Left lung (tissue), 14 donors: Measurements from ENCODE around the gene ANKRD13A. TPM values are rescaled to one million over a fixed set of nuclear protein-coding genes. Genes with fewer than 3 reads are reported as not detected.
A peak's percentile ranks its signal among the peaks of the same experiment; 100 is the strongest.

ENCODE experiments used
- ATAC-seq: fragments of 200-7000 bp; cut with Tn5 transposase; one replicate; pipeline ENCODE4 v1.9.1; 2020; ENCODE audit warnings: moderate library complexity
- DNase-seq, 4 donors: peaks; one replicate each; pipeline ENCODE4 v3.0.0-alpha.2; 2013 to 2020
- H3K27ac ChIP-seq, 2 donors: fragments of 200-600 bp; sonication (generic) in 1 of 2; one replicate each; pipeline versions ENCODE4 v1.5.0 to v1.8.0; 2020 to 2021
- H3K27me3 ChIP-seq, 2 donors: fragments of 200-600 bp; sonication (generic) in 1 of 2; one replicate each; pipeline versions ENCODE4 v1.5.0 to v1.8.0; 2020 to 2021
- H3K36me3 ChIP-seq, 2 donors: fragments of 200-600 bp; sonication (generic) in 1 of 2; one replicate each; pipeline versions ENCODE4 v1.5.0 to v1.8.0; 2020 to 2021
- H3K4me1 ChIP-seq, 2 donors: fragments of 200-600 bp; one replicate each; pipeline ENCODE4 v1.8.0; 2021
- H3K4me3 ChIP-seq, 2 donors: fragments of 200-600 bp; sonication (generic) in 1 of 2; one replicate each; pipeline versions ENCODE4 v1.5.0 to v1.8.0; 2020 to 2021; ENCODE audit warnings: mild to moderate bottlenecking in 1 of 2
- H3K9me3 ChIP-seq, 2 donors: fragments of 200-600 bp; sonication (generic) in 1 of 2; one replicate each; pipeline versions ENCODE4 v1.5.0 to v1.8.0; 2020 to 2021
- CTCF ChIP-seq, 2 donors: fragments of 200-600 bp; sonication (generic) in 1 of 2; IDR thresholded peaks; one replicate each; pipeline versions ENCODE4 v1.5.0 to v1.8.0; 2021; ENCODE audit warnings: antibody characterized with exemption in 2 of 2
- intact Hi-C, 2 donors: fragments of 100-400 bp; cut with DNase I; formaldehyde crosslinking; loops; one replicate each; pipeline versions ENCODE4 v1.11.2 to v1.14.2; 2022
- long read RNA-seq, 12 donors: library from polyadenylated mRNA in 2 of 12; unstranded in 2 of 12; transcript quantifications; one replicate each; pipeline ENCODE4 v2.0.0 and lab custom pipeline, GENCODE V29; 2019 to 2026
- polyA plus RNA-seq, 6 donors: library from polyadenylated mRNA; unstranded; fragments of 120-200 nt; gene quantifications; one replicate each; pipeline ENCODE4 v1.2.1, GENCODE V29; 2013; ENCODE audit not compliant: insufficient read length in 6 of 6
- total RNA-seq, 2 donors: library from RNA; stranded (reverse); fragmentation: NEBNext Ultra II Directional; extraction: Animal tissue kit (Norgen Biotek cat#: 25700); gene quantifications; one replicate each; pipeline ENCODE4 v1.2.1, GENCODE V29; 2021
- donor health status: DM: no; HTN: yes; CAD: no.
- donor health status: DM: no; HTN: no; CAD: no.

ANKRD13A gene
- 10 to 100 TPM; 57.0 to 69.9 TPM for total RNA-seq
- polyA plus RNA-seq: 10 to 100 TPM; 38.3 to 47.6 (median 42.2) TPM
- long read RNA-seq, donor 1, full-length matches to known transcripts: 4 of 25 reads
- long read RNA-seq, donor 1, partial matches to known transcripts: 21 of 25 reads
- long read RNA-seq, donor 1, other reads (novel, unspliced or antisense): 0 of 25 reads
- long read RNA-seq, donor 2, full-length matches to known transcripts: 5 of 5 reads
- long read RNA-seq, donor 2, partial matches to known transcripts: 0 of 5 reads
- long read RNA-seq, donor 2, other reads (novel, unspliced or antisense): 0 of 5 reads
- long read RNA-seq, donor 3, full-length matches to known transcripts: 2 of 40 reads
- long read RNA-seq, donor 3, partial matches to known transcripts: 28 of 40 reads
- long read RNA-seq, donor 3, other reads (novel, unspliced or antisense): 10 of 40 reads
- long read RNA-seq, donor 4, partial matches to known transcripts: 1 of 5 reads
- long read RNA-seq, donor 4, other reads (novel, unspliced or antisense): 4 of 5 reads
- long read RNA-seq, donor 5, full-length matches to known transcripts: 2 of 2 reads
- long read RNA-seq, donor 5, partial matches to known transcripts: 0 of 2 reads
- long read RNA-seq, donor 5, other reads (novel, unspliced or antisense): 0 of 2 reads
- long read RNA-seq, donor 6, full-length matches to known transcripts: 9 of 35 reads
- long read RNA-seq, donor 6, partial matches to known transcripts: 0 of 35 reads
- long read RNA-seq, donor 6, other reads (novel, unspliced or antisense): 26 of 35 reads
- long read RNA-seq, donor 7, full-length matches to known transcripts: 1 of 47 reads
- long read RNA-seq, donor 7, partial matches to known transcripts: 34 of 47 reads
- long read RNA-seq, donor 7, other reads (novel, unspliced or antisense): 12 of 47 reads
- long read RNA-seq, donor 8, partial matches to known transcripts: 18 of 18 reads
- long read RNA-seq, donor 8, other reads (novel, unspliced or antisense): 0 of 18 reads
- long read RNA-seq, donor 9: 0 reads
- long read RNA-seq, donor 10, partial matches to known transcripts: 4 of 6 reads
- long read RNA-seq, donor 10, other reads (novel, unspliced or antisense): 2 of 6 reads
- long read RNA-seq, donor 11, full-length matches to known transcripts: 4 of 91 reads
- long read RNA-seq, donor 11, partial matches to known transcripts: 87 of 91 reads
- long read RNA-seq, donor 11, other reads (novel, unspliced or antisense): 0 of 91 reads
- long read RNA-seq, donor 12, partial matches to known transcripts: 6 of 7 reads
- long read RNA-seq, donor 12, other reads (novel, unspliced or antisense): 0 of 7 reads

GRCh38 chr12:109998904-109999648, at the start of gene ANKRD13A:
TSS of gene ANKRD13A (plus strand) at chr12:109999430. CDS start at chr12:109999689, 259 bp downstream.
- Histone ChIP-seq H3K4me1 (peaks cover 17 to 72% of the 10 kb centered on the region in 2 donors), H3K27me3 (no peaks in the 10 kb centered on the region), H3K4me3 (peak within 1 kb of the TSS; percentile 80 to 96), H3K9me3 (no peaks in the 10 kb centered on the region), H3K36me3 (peaks cover 0 to 11% of the 10 kb centered on the region in 2 donors), H3K27ac (peak within 1 kb of the TSS; percentile 73 to 90)
- DNase-seq (peak; percentile 91 to 95 (median 94)), ATAC-seq (peak; percentile 86)
- intact Hi-C loops: no loop called here
- TF ChIP-seq CTCF (IDR thresholded peaks at IDR 0.05): no peak

GRCh38 chr12:109950625-109951024, 48.6 kb upstream of the ANKRD13A start:
- intact Hi-C loops: no loop called here
- peaks cover 2 to 90% of the 10 kb centered on the region in 2 donors for H3K36me3 ChIP-seq
- no peaks in the 10 kb centered on the region for H3K27me3 ChIP-seq
- peak overlapping the region in 1 of 2 donors; percentile 6 for H3K27ac ChIP-seq
- no peak overlapping the region for H3K4me3 ChIP-seq
- no peaks in the 10 kb centered on the region for H3K9me3 ChIP-seq
- peaks cover 4 to 29% of the 10 kb centered on the region in 2 donors for H3K4me1 ChIP-seq
- no peak for ATAC-seq
- no peak for DNase-seq
- no peak for TF ChIP-seq CTCF (IDR thresholded peaks at IDR 0.05)

GRCh38 chr12:109951136-109951535, 48.1 kb upstream of the ANKRD13A start:
- no peak for TF ChIP-seq CTCF (IDR thresholded peaks at IDR 0.05)
- no peak for DNase-seq
- peak overlapping the region; percentile 6 to 34 for H3K27ac ChIP-seq

GRCh38 chr12:109951751-109952150, 47.5 kb upstream of the ANKRD13A start:
- Histone ChIP-seq H3K36me3 (peaks cover 2 to 97% of the 10 kb centered on the region in 2 donors), H3K4me1 (peaks cover 4 to 19% of the 10 kb centered on the region in 2 donors), H3K27ac (peak overlapping the region in 1 of 2 donors; percentile 34), H3K4me3 (no peak overlapping the region), H3K27me3 (no peaks in the 10 kb centered on the region), H3K9me3 (no peaks in the 10 kb centered on the region)
- ATAC-seq: no peak
- DNase-seq: no peak
- intact Hi-C loops: no loop called here
- no peak for TF ChIP-seq CTCF (IDR thresholded peaks at IDR 0.05)

More at GRCh38 chr12:109951136-109951535, 48.1 kb upstream of the ANKRD13A start:
- H3K9me3 ChIP-seq: no peaks in the 10 kb centered on the region
- H3K4me1 ChIP-seq: peaks cover 4 to 25% of the 10 kb centered on the region in 2 donors
- ATAC-seq: no peak
- peaks cover 2 to 95% of the 10 kb centered on the region in 2 donors for H3K36me3 ChIP-seq
- no peak overlapping the region for H3K4me3 ChIP-seq
- intact Hi-C loops: no loop called here
- no peaks in the 10 kb centered on the region for H3K27me3 ChIP-seq
